ENCODE measurements around the gene STAC.

STAC gene

DNA sequence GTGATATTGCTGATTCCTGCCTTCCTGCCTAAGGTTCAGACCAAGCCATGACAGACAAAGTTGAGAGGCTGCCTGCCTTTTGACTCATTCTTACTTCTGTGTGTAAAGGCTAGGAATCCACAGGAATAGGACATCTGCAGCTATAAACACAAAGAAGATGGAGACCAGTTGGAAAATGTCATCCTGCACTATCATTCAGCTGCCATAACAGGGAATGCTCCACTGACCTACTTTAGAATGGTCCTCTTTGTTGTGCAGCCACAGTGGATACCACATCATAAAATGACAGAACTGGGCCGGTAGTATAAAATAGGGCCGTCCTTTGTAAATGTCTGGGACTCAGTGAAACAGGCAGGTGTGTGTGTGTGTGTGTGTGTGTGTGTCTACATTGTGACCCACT is 75.1 kb downstream of the STAC start:
- TF ChIP-seq ZNF8 (CRISPR knock-in tag; IDR thresholded peaks at IDR 0.05) (no peak), ZFP3 (CRISPR knock-in tag; IDR thresholded peaks at IDR 0.05) (no peak), TOX (CRISPR knock-in tag; IDR thresholded peaks at IDR 0.05; ENCODE audit: borderline replicate concordance) (no peak), RARB (CRISPR knock-in tag; IDR thresholded peaks at IDR 0.05) (no peak), PPARA (CRISPR knock-in tag; IDR thresholded peaks at IDR 0.05; ENCODE audit: borderline replicate concordance) (no peak), CSDC2 (CRISPR knock-in tag; IDR thresholded peaks at IDR 0.05) (no peak), ZFP30 (CRISPR knock-in tag; IDR thresholded peaks at IDR 0.05) (no peak), ZC3H10 (CRISPR knock-in tag; IDR thresholded peaks at IDR 0.05) (no peak), OSR1 (CRISPR knock-in tag; IDR thresholded peaks at IDR 0.05) (no peak), ESRRG (CRISPR knock-in tag; IDR thresholded peaks at IDR 0.05) (no peak), ZNF565 (CRISPR knock-in tag; conservative IDR thresholded peaks at IDR 0.05; ENCODE audit: low read depth) (no peak), ISL1 (CRISPR knock-in tag; IDR thresholded peaks at IDR 0.05) (no peak), TSHZ2 (CRISPR knock-in tag; IDR thresholded peaks at IDR 0.05) (no peak)
- TF ChIP-seq, protein P1, sequence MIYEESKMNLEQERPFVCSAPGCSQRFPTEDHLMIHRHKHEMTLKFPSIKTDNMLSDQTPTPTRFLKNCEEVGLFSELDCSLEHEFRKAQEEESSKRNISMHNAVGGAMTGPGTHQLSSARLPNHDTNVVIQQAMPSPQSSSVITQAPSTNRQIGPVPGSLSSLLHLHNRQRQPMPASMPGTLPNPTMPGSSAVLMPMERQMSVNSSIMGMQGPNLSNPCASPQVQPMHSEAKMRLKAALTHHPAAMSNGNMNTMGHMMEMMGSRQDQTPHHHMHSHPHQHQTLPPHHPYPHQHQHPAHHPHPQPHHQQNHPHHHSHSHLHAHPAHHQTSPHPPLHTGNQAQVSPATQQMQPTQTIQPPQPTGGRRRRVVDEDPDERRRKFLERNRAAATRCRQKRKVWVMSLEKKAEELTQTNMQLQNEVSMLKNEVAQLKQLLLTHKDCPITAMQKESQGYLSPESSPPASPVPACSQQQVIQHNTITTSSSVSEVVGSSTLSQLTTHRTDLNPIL (CRISPR knock-in tag; IDR thresholded peaks at IDR 0.05; ENCODE audit: low read depth), result no peak
- no peak for ATAC-seq

- no peak for ATAC-seq
- TF ChIP-seq ZFP30 (CRISPR knock-in tag; IDR thresholded peaks at IDR 0.05) (no peak), CSDC2 (CRISPR knock-in tag; IDR thresholded peaks at IDR 0.05) (no peak), CSRNP3 (CRISPR knock-in tag; IDR thresholded peaks at IDR 0.05) (no peak), RARB (CRISPR knock-in tag; IDR thresholded peaks at IDR 0.05) (no peak), TOX (CRISPR knock-in tag; IDR thresholded peaks at IDR 0.05; ENCODE audit: borderline replicate concordance) (no peak), ISL1 (CRISPR knock-in tag; IDR thresholded peaks at IDR 0.05) (no peak), GLIS3 (CRISPR knock-in tag; IDR thresholded peaks at IDR 0.05) (no peak), PPARA (CRISPR knock-in tag; IDR thresholded peaks at IDR 0.05; ENCODE audit: borderline replicate concordance) (no peak), ZFP3 (CRISPR knock-in tag; IDR thresholded peaks at IDR 0.05) (no peak), ZNF70 (CRISPR knock-in tag; IDR thresholded peaks at IDR 0.05) (no peak), ESRRG (CRISPR knock-in tag; IDR thresholded peaks at IDR 0.05) (no peak), ARNTL (CRISPR knock-in tag; IDR thresholded peaks at IDR 0.05; ENCODE audit: borderline replicate concordance, low read depth) (no peak), ZC3H10 (CRISPR knock-in tag; IDR thresholded peaks at IDR 0.05) (no peak)
- TF ChIP-seq, protein P1 (CRISPR knock-in tag; IDR thresholded peaks at IDR 0.05; ENCODE audit: low read depth), result no peak
Measured at GRCh38 chr3:36456784-36457183, 76.5 kb downstream of the STAC start.

GRCh38 chr3:36457667-36458066 is 77.4 kb downstream of the STAC start:
- TF ChIP-seq POU6F1 (CRISPR knock-in tag; IDR thresholded peaks at IDR 0.05; ENCODE audit: borderline replicate concordance, low read depth), result no peak
- no peak for TF ChIP-seq ZFP30 (CRISPR knock-in tag; IDR thresholded peaks at IDR 0.05)
- no peak for TF ChIP-seq ESRRG (CRISPR knock-in tag; IDR thresholded peaks at IDR 0.05)
- TF ChIP-seq PPARA (CRISPR knock-in tag; IDR thresholded peaks at IDR 0.05; ENCODE audit: borderline replicate concordance), result no peak
- TF ChIP-seq RARB (CRISPR knock-in tag; IDR thresholded peaks at IDR 0.05), result no peak
- no peak for TF ChIP-seq ZFP3 (CRISPR knock-in tag; IDR thresholded peaks at IDR 0.05)
- no peak for TF ChIP-seq ARNTL (CRISPR knock-in tag; IDR thresholded peaks at IDR 0.05; ENCODE audit: borderline replicate concordance, low read depth)
- no peak for TF ChIP-seq SNAI2 (CRISPR knock-in tag; IDR thresholded peaks at IDR 0.05)
- TF ChIP-seq ZC3H10 (CRISPR knock-in tag; IDR thresholded peaks at IDR 0.05), result no peak
- TF ChIP-seq, protein P1 (CRISPR knock-in tag; IDR thresholded peaks at IDR 0.05; ENCODE audit: low read depth), result no peak
- no peak for TF ChIP-seq ZNF565 (CRISPR knock-in tag; conservative IDR thresholded peaks at IDR 0.05; ENCODE audit: low read depth)
- no peak for ATAC-seq

Measured in SK-N-SH treated with all-trans-retinoic acid at 6 μM for 48 hours (cell line).